ENCODE measurements around the gene MT1B. TPM values are rescaled to one million over a fixed set of nuclear protein-coding genes. Genes with fewer than 3 reads are reported as not detected.

MT1B gene
- polyA plus RNA-seq, 2 donors = 0.68 TPM; not detected in 1

DNA sequence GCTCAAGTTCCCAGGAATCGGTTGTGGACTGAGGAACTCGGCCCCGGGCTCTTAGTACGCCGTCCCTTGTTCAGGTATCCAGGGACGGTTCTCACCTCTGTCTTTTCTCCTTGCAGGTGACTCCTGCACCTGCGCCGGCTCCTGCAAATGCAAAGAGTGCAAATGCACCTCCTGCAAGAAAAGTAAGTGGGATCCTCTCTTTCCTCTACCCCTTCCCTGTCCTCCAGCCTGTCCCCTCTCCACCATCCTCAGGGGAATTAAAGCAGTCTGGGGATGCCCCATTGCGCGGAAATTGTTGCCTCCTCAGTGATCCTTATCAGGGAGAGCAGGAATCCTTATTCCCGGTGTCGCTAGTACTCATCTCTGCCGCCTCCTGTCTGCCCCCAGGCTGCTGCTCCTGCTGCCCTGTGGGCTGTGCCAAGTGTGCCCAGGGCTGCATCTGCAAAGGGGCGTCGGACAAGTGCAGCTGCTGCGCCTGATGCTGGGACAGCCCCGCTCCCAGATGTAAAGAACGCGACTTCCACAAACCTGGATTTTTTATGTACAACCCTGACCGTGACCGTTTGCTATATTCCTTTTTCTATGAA, 42.7 kb upstream of the MT1B start:
- peaks cover 0 to 28% of the 10 kb centered on the region in 2 donors for H3K4me1 ChIP-seq (ENCODE audit: control insufficient read depth in 2 of 2, insufficient read depth in 2 of 2, low read length in 1 of 2)
- 0% methylated on average over 21 of the region's 21 CpGs for WGBS, 2 donors
- peak overlapping the region; percentile 51 to 56 for H3K4me3 ChIP-seq (ENCODE audit: low read depth in 1 of 2, low read length in 2 of 2)
- H3K27me3 ChIP-seq (ENCODE audit: control insufficient read depth in 1 of 2, insufficient read depth in 2 of 2, low read length in 2 of 2) = no peaks in the 10 kb centered on the region
- H3K9me3 ChIP-seq (ENCODE audit: control insufficient read depth in 2 of 2, insufficient read depth in 1 of 2, low read depth in 1 of 2, low read length in 1 of 2) = no peaks in the 10 kb centered on the region
- peak overlapping the region; percentile 77 to 79 for H3K27ac ChIP-seq (ENCODE audit: low read depth in 2 of 2, low read length in 1 of 2)
- no peaks in the 10 kb centered on the region for H3K36me3 ChIP-seq (ENCODE audit: control insufficient read depth in 2 of 2, insufficient read depth in 2 of 2, low read length in 1 of 2)

DNA sequence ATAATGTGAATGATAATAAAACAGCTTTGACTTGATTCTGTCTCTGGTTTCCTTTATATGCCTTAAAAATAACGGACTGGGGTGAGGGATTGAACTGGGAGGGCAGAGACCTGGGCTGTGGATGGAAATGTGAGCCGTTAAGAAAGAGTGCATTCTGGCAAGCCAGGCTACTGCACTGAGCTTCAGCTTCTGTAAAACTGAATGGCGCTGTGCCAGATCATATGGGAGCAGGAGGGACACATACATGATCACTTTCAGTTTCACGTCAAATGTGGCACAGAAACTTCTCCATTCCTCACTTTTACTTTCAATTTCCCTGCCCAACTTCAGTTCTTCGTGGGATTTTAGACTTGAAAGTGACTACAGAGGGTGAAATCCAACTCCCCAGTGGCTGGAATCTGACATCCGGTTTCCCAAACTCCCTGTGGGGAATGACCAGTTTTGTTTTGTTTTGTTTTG, 42.2 kb upstream of the MT1B start:
- H3K27me3 ChIP-seq (ENCODE audit: control insufficient read depth in 1 of 2, insufficient read depth in 2 of 2, low read length in 2 of 2) = no peaks in the 10 kb centered on the region
- H3K4me3 ChIP-seq (ENCODE audit: low read depth in 1 of 2, low read length in 2 of 2) = peak overlapping the region; percentile 51 to 56
- H3K9me3 ChIP-seq (ENCODE audit: control insufficient read depth in 2 of 2, insufficient read depth in 1 of 2, low read depth in 1 of 2, low read length in 1 of 2) = no peaks in the 10 kb centered on the region
- WGBS, 2 donors = 0 to 1% methylated on average over 6 of the region's 6 CpGs
- no peaks in the 10 kb centered on the region for H3K36me3 ChIP-seq (ENCODE audit: control insufficient read depth in 2 of 2, insufficient read depth in 2 of 2, low read length in 1 of 2)
- peaks cover 0 to 28% of the 10 kb centered on the region in 2 donors for H3K4me1 ChIP-seq (ENCODE audit: control insufficient read depth in 2 of 2, insufficient read depth in 2 of 2, low read length in 1 of 2)
- H3K27ac ChIP-seq (ENCODE audit: low read depth in 2 of 2, low read length in 1 of 2) = peak overlapping the region; percentile 79 to 92

DNA sequence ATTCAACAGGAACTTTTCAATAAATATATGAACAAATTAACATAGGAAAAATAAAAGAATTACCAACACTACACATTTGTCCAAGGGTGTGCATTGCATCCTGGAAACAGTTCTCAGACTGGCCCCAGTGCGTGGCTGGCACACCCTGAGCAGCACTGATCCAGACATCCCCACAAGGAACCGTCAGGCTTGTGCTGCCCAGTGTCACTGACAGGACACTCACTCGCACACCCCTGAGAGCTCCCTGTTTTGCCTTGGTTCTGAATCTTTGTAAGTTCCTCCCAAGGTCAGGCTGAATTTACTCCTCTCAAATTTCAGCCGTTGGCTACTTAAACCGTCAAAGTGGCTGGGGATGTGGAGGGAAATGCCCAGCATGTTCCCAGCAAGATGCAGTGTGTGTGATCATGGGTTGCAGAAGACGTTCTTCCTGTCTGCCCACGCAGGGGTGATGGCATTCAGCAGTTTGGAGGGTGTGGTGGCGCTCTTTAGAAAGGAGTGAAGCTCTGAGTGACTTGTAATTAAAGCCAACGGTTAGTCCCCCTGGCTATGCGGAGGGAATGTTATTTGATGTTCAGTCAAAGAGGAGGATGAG, 41.6 kb upstream of the MT1B start:
- peak overlapping the region; percentile 79 to 97 for H3K27ac ChIP-seq (ENCODE audit: low read depth in 2 of 2, low read length in 1 of 2)
- H3K4me1 ChIP-seq (ENCODE audit: control insufficient read depth in 2 of 2, insufficient read depth in 2 of 2, low read length in 1 of 2) = peaks cover 0 to 28% of the 10 kb centered on the region in 2 donors
- 7 to 9% methylated on average over 10 of the region's 10 CpGs for WGBS, 2 donors
- no peaks in the 10 kb centered on the region for H3K27me3 ChIP-seq (ENCODE audit: control insufficient read depth in 1 of 2, insufficient read depth in 2 of 2, low read length in 2 of 2)
- H3K36me3 ChIP-seq (ENCODE audit: control insufficient read depth in 2 of 2, insufficient read depth in 2 of 2, low read length in 1 of 2) = no peaks in the 10 kb centered on the region
- no peaks in the 10 kb centered on the region for H3K9me3 ChIP-seq (ENCODE audit: control insufficient read depth in 2 of 2, insufficient read depth in 1 of 2, low read depth in 1 of 2, low read length in 1 of 2)
- peak overlapping the region in 1 of 2 donors; percentile 56 for H3K4me3 ChIP-seq (ENCODE audit: low read depth in 1 of 2, low read length in 2 of 2)

DNA sequence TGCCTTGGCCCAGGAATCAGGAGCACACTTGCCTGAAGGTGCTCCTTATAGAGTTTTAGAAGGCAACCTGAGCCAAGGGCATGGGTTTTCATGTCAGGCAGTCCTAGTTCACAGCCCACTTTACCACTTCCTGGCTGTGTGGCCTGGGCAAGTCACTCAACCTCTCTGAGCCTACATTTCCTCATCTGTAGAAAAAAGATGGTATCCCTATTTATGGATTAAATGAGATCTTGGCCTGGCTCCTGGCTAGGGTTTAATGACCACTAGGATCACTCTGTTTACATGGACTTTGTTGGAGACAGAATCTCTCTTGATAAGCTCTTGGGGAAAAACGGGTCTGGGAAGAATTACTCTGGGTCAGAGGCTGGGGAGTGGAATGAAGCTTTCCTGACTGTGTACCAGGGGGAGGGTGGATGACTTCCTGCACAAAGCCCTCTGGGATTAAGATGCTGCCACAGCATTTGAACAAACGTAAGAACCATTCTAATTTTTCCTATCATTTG, 41.0 kb upstream of the MT1B start:
- H3K36me3 ChIP-seq (ENCODE audit: control insufficient read depth in 2 of 2, insufficient read depth in 2 of 2, low read length in 1 of 2) = no peaks in the 10 kb centered on the region
- peak overlapping the region; percentile 79 to 97 for H3K27ac ChIP-seq (ENCODE audit: low read depth in 2 of 2, low read length in 1 of 2)
- no peaks in the 10 kb centered on the region for H3K27me3 ChIP-seq (ENCODE audit: control insufficient read depth in 1 of 2, insufficient read depth in 2 of 2, low read length in 2 of 2)
- WGBS, 2 donors = 20 to 22% methylated on average over 2 of the region's 2 CpGs
- no peak overlapping the region for H3K4me3 ChIP-seq (ENCODE audit: low read depth in 1 of 2, low read length in 2 of 2)
- H3K9me3 ChIP-seq (ENCODE audit: control insufficient read depth in 2 of 2, insufficient read depth in 1 of 2, low read depth in 1 of 2, low read length in 1 of 2) = no peaks in the 10 kb centered on the region
- peaks cover 0 to 28% of the 10 kb centered on the region in 2 donors for H3K4me1 ChIP-seq (ENCODE audit: control insufficient read depth in 2 of 2, insufficient read depth in 2 of 2, low read length in 1 of 2)

DNA sequence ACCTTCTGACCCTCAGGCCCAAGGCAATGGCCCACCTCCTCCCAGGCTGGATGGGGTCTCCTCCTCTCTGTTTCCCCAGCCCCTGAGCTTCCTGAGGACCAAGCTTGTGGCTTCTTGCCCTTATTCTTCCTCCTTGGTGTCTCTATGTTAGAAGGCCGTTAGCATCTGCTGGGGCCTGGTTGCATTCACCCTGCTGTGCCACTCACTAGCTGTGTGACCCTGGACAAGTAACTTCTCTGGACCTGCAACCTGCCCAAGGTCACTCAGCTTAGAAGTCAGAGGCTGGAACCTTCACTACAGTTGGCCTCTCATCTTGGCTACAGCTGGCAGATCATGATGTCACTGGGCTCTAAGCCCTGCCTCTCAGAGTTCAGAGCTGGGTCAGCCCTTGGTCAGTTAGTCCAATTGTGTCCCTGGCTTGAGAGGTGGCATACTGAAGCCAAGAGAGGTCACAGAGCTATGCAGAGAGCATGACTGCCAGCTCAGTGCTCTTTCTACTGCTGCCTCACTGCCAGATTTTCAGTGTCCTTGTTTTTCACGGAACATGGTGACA, 40.3 kb upstream of the MT1B start:
- H3K36me3 ChIP-seq (ENCODE audit: control insufficient read depth in 2 of 2, insufficient read depth in 2 of 2, low read length in 1 of 2) = no peaks in the 10 kb centered on the region
- H3K27ac ChIP-seq (ENCODE audit: low read depth in 2 of 2, low read length in 1 of 2) = peak overlapping the region; percentile 79 to 97
- H3K27me3 ChIP-seq (ENCODE audit: control insufficient read depth in 1 of 2, insufficient read depth in 2 of 2, low read length in 2 of 2) = no peaks in the 10 kb centered on the region
- peaks cover 0 to 25% of the 10 kb centered on the region in 2 donors for H3K4me1 ChIP-seq (ENCODE audit: control insufficient read depth in 2 of 2, insufficient read depth in 2 of 2, low read length in 1 of 2)
- 58 to 64% methylated on average over 2 of the region's 2 CpGs for WGBS, 2 donors
- H3K4me3 ChIP-seq (ENCODE audit: low read depth in 1 of 2, low read length in 2 of 2) = no peak overlapping the region
- H3K9me3 ChIP-seq (ENCODE audit: control insufficient read depth in 2 of 2, insufficient read depth in 1 of 2, low read depth in 1 of 2, low read length in 1 of 2) = no peaks in the 10 kb centered on the region

DNA sequence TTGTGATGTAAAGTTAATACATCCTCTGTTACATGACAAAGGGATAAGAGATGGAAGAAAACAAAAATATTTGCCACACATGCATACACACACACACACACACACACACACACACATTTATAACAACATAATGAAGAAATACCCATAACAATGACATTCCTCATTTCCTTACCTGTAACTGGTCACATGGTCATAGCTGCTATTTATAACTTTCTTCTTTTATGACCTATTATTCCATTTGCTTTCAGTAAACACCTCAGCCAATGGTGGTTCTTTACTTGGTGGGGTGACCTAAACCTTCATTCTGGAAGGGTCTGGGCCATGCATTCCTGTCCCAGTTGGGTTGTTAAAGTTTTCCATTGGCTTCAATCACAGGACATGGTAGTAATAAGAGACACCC, 38.0 kb upstream of the MT1B start:
- no peaks in the 10 kb centered on the region for H3K36me3 ChIP-seq (ENCODE audit: control insufficient read depth in 2 of 2, insufficient read depth in 2 of 2, low read length in 1 of 2)
- no peaks in the 10 kb centered on the region for H3K9me3 ChIP-seq (ENCODE audit: control insufficient read depth in 2 of 2, insufficient read depth in 1 of 2, low read depth in 1 of 2, low read length in 1 of 2)
- no peaks in the 10 kb centered on the region for H3K27me3 ChIP-seq (ENCODE audit: control insufficient read depth in 1 of 2, insufficient read depth in 2 of 2, low read length in 2 of 2)
- H3K27ac ChIP-seq (ENCODE audit: low read depth in 2 of 2, low read length in 1 of 2) = no peak overlapping the region
- H3K4me3 ChIP-seq (ENCODE audit: low read depth in 1 of 2, low read length in 2 of 2) = no peak overlapping the region
- peaks cover 0 to 16% of the 10 kb centered on the region in 2 donors for H3K4me1 ChIP-seq (ENCODE audit: control insufficient read depth in 2 of 2, insufficient read depth in 2 of 2, low read length in 1 of 2)

DNA sequence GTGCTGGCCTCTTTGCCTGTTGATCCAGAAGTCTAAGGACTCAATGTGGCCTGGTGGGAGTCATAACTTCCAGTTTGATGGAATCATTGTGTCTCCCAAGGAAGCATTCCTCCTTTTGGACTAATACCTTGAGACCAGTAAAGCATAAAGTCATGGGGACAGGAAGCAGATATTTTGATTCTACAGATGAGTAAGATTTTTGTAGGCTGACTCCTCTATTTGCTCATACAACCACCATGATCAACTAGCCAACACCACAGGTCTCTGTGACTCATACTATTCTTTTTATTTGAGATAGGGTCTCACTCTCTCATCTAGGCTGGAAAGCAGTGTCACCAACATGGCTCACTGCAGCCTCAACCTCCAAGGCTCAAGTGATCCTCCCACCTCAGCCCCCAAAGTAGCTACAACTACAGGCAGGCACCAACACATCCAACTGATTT, 37.1 kb upstream of the MT1B start:
- H3K4me1 ChIP-seq (ENCODE audit: control insufficient read depth in 2 of 2, insufficient read depth in 2 of 2, low read length in 1 of 2) = peaks cover 0 to 16% of the 10 kb centered on the region in 2 donors

DNA sequence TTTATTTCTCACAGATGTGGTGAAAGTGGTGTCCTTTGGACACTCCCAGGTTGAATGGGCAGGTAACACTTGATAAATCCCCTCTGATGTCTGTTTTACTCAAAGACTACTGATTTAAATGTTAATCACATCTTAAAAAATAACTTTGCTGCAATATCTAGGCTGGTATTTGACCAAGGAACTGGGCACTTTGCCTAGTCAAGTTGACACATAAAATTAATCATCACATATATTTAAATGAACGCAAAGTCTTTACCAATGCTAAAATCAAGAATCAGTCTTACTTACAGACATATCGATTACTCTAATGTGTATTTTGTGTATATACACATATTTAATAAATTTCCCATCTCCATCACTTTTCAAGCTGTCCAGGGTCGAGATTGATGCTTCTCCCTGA, 36.3 kb upstream of the MT1B start:
- H3K9me3 ChIP-seq (ENCODE audit: control insufficient read depth in 2 of 2, insufficient read depth in 1 of 2, low read depth in 1 of 2, low read length in 1 of 2) = no peaks in the 10 kb centered on the region
- WGBS, 2 donors = 71 to 73% methylated on average over 3 of the region's 3 CpGs
- peaks cover 0 to 12% of the 10 kb centered on the region in 2 donors for H3K4me1 ChIP-seq (ENCODE audit: control insufficient read depth in 2 of 2, insufficient read depth in 2 of 2, low read length in 1 of 2)
- H3K27me3 ChIP-seq (ENCODE audit: control insufficient read depth in 1 of 2, insufficient read depth in 2 of 2, low read length in 2 of 2) = no peaks in the 10 kb centered on the region
- H3K4me3 ChIP-seq (ENCODE audit: low read depth in 1 of 2, low read length in 2 of 2) = no peak overlapping the region
- H3K36me3 ChIP-seq (ENCODE audit: control insufficient read depth in 2 of 2, insufficient read depth in 2 of 2, low read length in 1 of 2) = no peaks in the 10 kb centered on the region
- no peak overlapping the region for H3K27ac ChIP-seq (ENCODE audit: low read depth in 2 of 2, low read length in 1 of 2)

More for the DNA sequence above, 37.1 kb upstream of the MT1B start:
- Histone ChIP-seq H3K9me3 (ENCODE audit: control insufficient read depth in 2 of 2, insufficient read depth in 1 of 2, low read depth in 1 of 2, low read length in 1 of 2) (no peaks in the 10 kb centered on the region), H3K4me3 (ENCODE audit: low read depth in 1 of 2, low read length in 2 of 2) (no peak overlapping the region), H3K27me3 (ENCODE audit: control insufficient read depth in 1 of 2, insufficient read depth in 2 of 2, low read length in 2 of 2) (no peaks in the 10 kb centered on the region), H3K36me3 (ENCODE audit: control insufficient read depth in 2 of 2, insufficient read depth in 2 of 2, low read length in 1 of 2) (no peaks in the 10 kb centered on the region), H3K27ac (ENCODE audit: low read depth in 2 of 2, low read length in 1 of 2) (no peak overlapping the region)

DNA sequence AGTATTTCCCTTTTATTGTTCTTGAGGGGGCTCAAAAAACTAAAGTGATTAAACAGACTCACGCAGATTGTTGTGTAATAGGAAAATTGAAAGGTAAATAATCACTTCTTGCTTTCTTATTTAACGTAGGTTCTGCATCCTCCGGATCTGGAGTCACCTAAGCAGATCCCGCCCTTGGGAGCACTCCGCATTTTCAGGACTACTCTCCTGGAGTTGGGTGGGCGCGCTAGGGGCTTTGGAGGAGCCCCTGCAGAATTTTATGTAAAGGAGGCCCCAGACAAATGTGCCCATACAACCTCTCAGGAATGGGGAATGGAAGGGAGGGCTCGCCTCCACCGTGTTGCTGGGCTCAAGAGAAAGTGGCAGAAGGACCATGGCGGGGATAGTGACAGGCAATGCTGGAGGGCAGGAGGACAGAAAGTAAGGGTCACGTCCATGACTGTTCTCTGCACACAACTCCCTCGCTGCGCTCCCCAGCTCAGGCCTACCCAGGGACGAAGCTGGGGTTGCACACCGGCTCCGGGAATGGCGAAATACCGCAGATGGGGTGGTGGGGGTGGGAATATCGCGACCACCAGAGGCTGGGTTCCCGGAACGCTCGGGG, 35.0 kb upstream of the MT1B start:
- Histone ChIP-seq H3K27ac (ENCODE audit: low read depth in 2 of 2, low read length in 1 of 2) (peak overlapping the region in 1 of 2 donors; percentile 6), H3K4me1 (ENCODE audit: control insufficient read depth in 2 of 2, insufficient read depth in 2 of 2, low read length in 1 of 2) (peaks cover 0 to 3% of the 10 kb centered on the region in 2 donors), H3K27me3 (ENCODE audit: control insufficient read depth in 1 of 2, insufficient read depth in 2 of 2, low read length in 2 of 2) (no peaks in the 10 kb centered on the region), H3K4me3 (ENCODE audit: low read depth in 1 of 2, low read length in 2 of 2) (peak overlapping the region; percentile 23), H3K9me3 (ENCODE audit: control insufficient read depth in 2 of 2, insufficient read depth in 1 of 2, low read depth in 1 of 2, low read length in 1 of 2) (no peaks in the 10 kb centered on the region), H3K36me3 (ENCODE audit: control insufficient read depth in 2 of 2, insufficient read depth in 2 of 2, low read length in 1 of 2) (no peaks in the 10 kb centered on the region)
- WGBS, 2 donors = 55 to 60% methylated on average over 23 of the region's 23 CpGs

Data from esophagus (tissue), 2 donors.